GM19463 (cell line): Measurements from ENCODE around the gene MBNL2.

Source experiments
- ATAC-seq: cut with Tn5 transposase; IDR thresholded peaks from one replicate; pipeline ENCODE4 v1.9.1; 2021; ENCODE audit warnings: mild to moderate bottlenecking, moderate library complexity; ENCODE audit not compliant: unreplicated experiment

MBNL2 gene

GRCh38 chr13:97367016-97367822 is 145.1 kb downstream of the MBNL2 start:
- ATAC-seq: no peak

GRCh38 chr13:97369261-97369893 is 147.2 kb downstream of the MBNL2 start:
- ATAC-seq: peak; percentile 74

GRCh38 chr13:97371486-97372109 is 149.5 kb downstream of the MBNL2 start:
- ATAC-seq: no peak

GRCh38 chr13:97372936-97373335 is 150.8 kb downstream of the MBNL2 start:
- no peak for ATAC-seq

- ATAC-seq: no peak
Measured at GRCh38 chr13:97373787-97374186, 151.7 kb downstream of the MBNL2 start.

GRCh38 chr13:97376981-97377380 is 154.8 kb downstream of the MBNL2 start:
- no peak for ATAC-seq

- no peak for ATAC-seq
Measured at GRCh38 chr13:97379386-97379785, 157.3 kb downstream of the MBNL2 start.

- ATAC-seq: no peak
Measured at GRCh38 chr13:97380696-97381095, 158.6 kb downstream of the MBNL2 start.

GRCh38 chr13:97381189-97381588 is 159.1 kb downstream of the MBNL2 start:
- no peak for ATAC-seq

- ATAC-seq: no peak
Measured at GRCh38 chr13:97382276-97382675, 160.1 kb downstream of the MBNL2 start.

- ATAC-seq: no peak
Measured at GRCh38 chr13:97384371-97384770, 162.2 kb downstream of the MBNL2 start.

GRCh38 chr13:97385146-97385545 is 163.0 kb downstream of the MBNL2 start:
- ATAC-seq: no peak

GRCh38 chr13:97385854-97386253 is 163.7 kb downstream of the MBNL2 start:
- ATAC-seq: no peak

- ATAC-seq: no peak
Measured at GRCh38 chr13:97386801-97387484, 164.8 kb downstream of the MBNL2 start.

- ATAC-seq: no peak
Measured at GRCh38 chr13:97387485-97387839, 165.3 kb downstream of the MBNL2 start.

GRCh38 chr13:97387890-97388289 is 165.8 kb downstream of the MBNL2 start:
- ATAC-seq: no peak

GRCh38 chr13:97388373-97388772 is 166.2 kb downstream of the MBNL2 start:
- peak; percentile 38 for ATAC-seq

GRCh38 chr13:97390941-97391600 is 168.9 kb downstream of the MBNL2 start:
- no peak for ATAC-seq

GRCh38 chr13:97392020-97392419 is 169.9 kb downstream of the MBNL2 start:
- ATAC-seq: no peak

GRCh38 chr13:97394542-97394941 is 172.4 kb downstream of the MBNL2 start:
- ATAC-seq: no peak
